Activated CD4-positive, alpha-beta T cell treated with anti-CD3 and anti-CD28 coated beads for 48 hours (primary cell): Measurements from ENCODE around the gene TTC17.
"Not testable (repeated sequence)": the region's sequence is repeated elsewhere in the genome, so short reads cannot be mapped to it uniquely, and the experiment has no call there.

Experiments used
- DNase-seq: peaks from one replicate; pipeline ENCODE4 v3.0.0-alpha.2; 2020

The TTC17 gene

GRCh38 chr11:43358801-43359421, at the start of gene TTC17:
Gene TTC17 (plus strand): TSS chr11:43358920. CDS start chr11:43358955, 35 bp downstream.
- peak; percentile 96 for DNase-seq

- peak; percentile 95 for DNase-seq
Observed at GRCh38 chr11:43311791-43312607, 46.7 kb upstream of the TTC17 start, which contains the start of gene API5. Gene API5 (plus strand): TSS chr11:43311996. CDS start chr11:43312128, 132 bp downstream.

- no peak for DNase-seq
Observed at GRCh38 chr11:43315966-43316365, 42.8 kb upstream of the TTC17 start.

- DNase-seq, result peak; percentile 34
Observed at GRCh38 chr11:43316451-43316850, 42.3 kb upstream of the TTC17 start.

- no peak for DNase-seq
Observed at GRCh38 chr11:43327987-43328386, 30.7 kb upstream of the TTC17 start.

- DNase-seq, result no peak
Observed at GRCh38 chr11:43328482-43328881, 30.2 kb upstream of the TTC17 start.

GRCh38 chr11:43341159-43341558, 17.6 kb upstream of the TTC17 start:
- no peak for DNase-seq

- DNase-seq, result not testable (repeated sequence)
Observed at GRCh38 chr11:43351426-43351825, 7.3 kb upstream of the TTC17 start.

- DNase-seq, result no peak
Observed at GRCh38 chr11:43354311-43354710, 4.4 kb upstream of the TTC17 start.

GRCh38 chr11:43356336-43356735, 2.4 kb upstream of the TTC17 start:
- no peak for DNase-seq

GRCh38 chr11:43358279-43358800, 380 bp upstream of the TTC17 start:
- DNase-seq, result no peak

GRCh38 chr11:43359422-43359818, 700 bp downstream of the TTC17 start:
- peak; percentile 51 for DNase-seq

- no peak for DNase-seq
Observed at GRCh38 chr11:43360361-43361032, 1.8 kb downstream of the TTC17 start.

- DNase-seq, result no peak
Observed at GRCh38 chr11:43366677-43367076, 8.0 kb downstream of the TTC17 start.

GRCh38 chr11:43367382-43368178, 8.9 kb downstream of the TTC17 start:
- no peak for DNase-seq

- DNase-seq, result no peak
Observed at GRCh38 chr11:43376065-43376464, 17.3 kb downstream of the TTC17 start.

- no peak for DNase-seq
Observed at GRCh38 chr11:43376594-43376993, 17.9 kb downstream of the TTC17 start.

- no peak for DNase-seq
Observed at GRCh38 chr11:43377389-43377788, 18.7 kb downstream of the TTC17 start.

GRCh38 chr11:43378897-43379296, 20.2 kb downstream of the TTC17 start:
- no peak for DNase-seq

- no peak for DNase-seq
Observed at GRCh38 chr11:43381802-43382201, 23.1 kb downstream of the TTC17 start.

- DNase-seq, result no peak
Observed at GRCh38 chr11:43382614-43383013, 23.9 kb downstream of the TTC17 start.

- no peak for DNase-seq
Observed at GRCh38 chr11:43384393-43384792, 25.7 kb downstream of the TTC17 start.

GRCh38 chr11:43392713-43393112, 34.0 kb downstream of the TTC17 start:
- no peak for DNase-seq
